Esophagus muscularis mucosa (tissue), 4 donors: ENCODE measurements around the gene MYMK.

Source experiments
- CTCF ChIP-seq, 3 experiments: fragments of 200-600 bp in 2 of 3; fragments of 450-650 bp in 1 of 3; sonication (generic) in 2 of 3; IDR thresholded peaks; one replicate each; pipeline ENCODE4 v1.5.1; 2017 to 2019; ENCODE audit warnings: antibody characterized with exemption in 3 of 3, mild to moderate bottlenecking in 2 of 3, moderate library complexity in 1 of 3
- EP300 ChIP-seq: sonication (generic); formaldehyde crosslinking; IDR thresholded peaks from one replicate; pipeline ENCODE4 v1.6.1; 2017; ENCODE audit warnings: antibody characterized with exemption
- POLR2A ChIP-seq: fragments of 450-650 bp; IDR thresholded peaks from one replicate; pipeline ENCODE4 v1.6.1; 2017; ENCODE audit warnings: antibody characterized with exemption, moderate library complexity, mild to moderate bottlenecking, low read depth

DNA sequence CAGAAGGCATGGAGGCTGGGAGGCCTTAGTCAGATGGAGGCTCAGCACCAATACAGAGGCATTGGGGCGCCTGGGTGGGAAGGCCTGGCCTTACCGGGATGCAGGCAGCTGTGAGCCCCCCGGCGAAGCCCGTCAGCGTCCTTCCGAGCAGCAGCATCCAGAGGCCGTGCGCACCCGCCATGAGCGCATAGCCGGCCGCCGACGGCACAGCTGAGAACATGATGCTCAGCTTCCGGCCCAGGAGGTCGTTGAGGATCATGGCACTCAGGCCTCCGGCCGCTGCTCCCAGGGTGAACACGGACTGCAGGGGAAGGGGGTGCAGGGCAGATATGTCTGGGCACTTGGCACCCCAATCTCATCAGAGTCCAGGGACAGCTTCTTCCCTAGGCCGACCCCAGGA, 47.8 kb downstream of the MYMK start:
- TF ChIP-seq CTCF (IDR thresholded peaks at IDR 0.05) (no peak), EP300 (no peak), POLR2A (no peak)
